GM20431 (cell line): ENCODE results near the gene IL6ST.

Experiments used
- in situ Hi-C: fragments of 300-500 bp; cut with MseI, MboI; formaldehyde crosslinking; loops from one replicate; pipeline ENCODE4 v1.15.0; 2020; ENCODE audit warnings: low sequenced_read_pairs; ENCODE audit not compliant: unreplicated experiment

Gene IL6ST

GRCh38 chr5:55973296-55973695, 21.5 kb downstream of the IL6ST start:
- in situ Hi-C loops, result loop anchor here (25.0 kb wide), 1 partner anchor 214 kb away; no protein-coding TSS in a partner anchor

- in situ Hi-C loops, result loop anchor here (25.0 kb wide), 1 partner anchor 217 kb away; no protein-coding TSS in a partner anchor
Observed at GRCh38 chr5:55969956-55970355, 24.8 kb downstream of the IL6ST start.

GRCh38 chr5:55966284-55966683, 28.5 kb downstream of the IL6ST start:
- in situ Hi-C loops, result loop anchor here (25.0 kb wide), 1 partner anchor 221 kb away; no protein-coding TSS in a partner anchor

GRCh38 chr5:55965525-55965924, 29.2 kb downstream of the IL6ST start:
- in situ Hi-C loops, result loop anchor here (25.0 kb wide), 1 partner anchor 222 kb away; no protein-coding TSS in a partner anchor

GRCh38 chr5:55960779-55961178, 34.0 kb downstream of the IL6ST start:
- in situ Hi-C loops, result loop anchor here (25.0 kb wide), 1 partner anchor 227 kb away; no protein-coding TSS in a partner anchor

DNA sequence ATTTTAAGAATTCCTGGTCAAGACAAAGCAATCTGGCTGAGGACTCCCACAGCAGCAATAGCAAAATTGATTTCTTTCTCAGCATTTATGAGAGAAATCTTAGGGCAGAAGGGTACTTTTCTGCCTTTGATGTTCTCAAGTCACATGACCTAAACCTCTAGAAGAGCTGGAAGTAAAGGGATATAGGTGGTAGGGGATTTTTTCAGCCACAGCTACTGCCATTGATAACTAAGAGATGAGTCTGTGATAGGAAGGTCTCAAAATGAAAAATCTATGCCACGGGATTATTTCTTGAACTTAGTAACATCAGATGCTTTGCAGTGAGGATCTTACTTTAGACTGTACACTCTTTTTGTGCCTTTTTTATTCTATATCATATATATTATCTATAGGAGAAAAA, 35.6 kb downstream of the IL6ST start:
- in situ Hi-C loops, result loop anchor here (25.0 kb wide), 1 partner anchor 228 kb away; no protein-coding TSS in a partner anchor

- in situ Hi-C loops, result loop anchor here (25.0 kb wide), 1 partner anchor 896 kb away; no protein-coding TSS in a partner anchor
Observed at GRCh38 chr5:55941154-55941553, 53.6 kb downstream of the IL6ST start.

DNA sequence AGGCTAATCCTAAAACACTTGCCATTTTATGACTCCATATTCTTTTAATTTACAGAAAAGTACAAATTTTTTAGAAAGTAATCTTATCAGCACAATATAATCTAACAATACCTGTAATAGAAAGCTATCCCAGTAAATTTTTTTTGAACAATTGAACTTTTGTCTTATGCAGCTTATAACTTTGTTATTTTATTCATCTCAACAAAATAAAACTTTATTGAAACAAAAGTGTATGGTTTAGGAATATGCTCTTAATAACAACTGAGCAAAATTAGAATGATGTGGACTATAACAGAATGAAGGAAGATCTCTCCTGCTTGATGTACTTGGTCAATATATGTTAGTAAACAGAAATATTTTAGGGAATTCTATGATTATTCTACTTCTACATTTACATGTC, 57.2 kb downstream of the IL6ST start:
- in situ Hi-C loops, result loop anchor here (25.0 kb wide), 1 partner anchor 900 kb away; no protein-coding TSS in a partner anchor

GRCh38 chr5:55936100-55936693, 58.6 kb downstream of the IL6ST start:
- in situ Hi-C loops, result loop anchor here (25.0 kb wide), 1 partner anchor 901 kb away; no protein-coding TSS in a partner anchor

DNA sequence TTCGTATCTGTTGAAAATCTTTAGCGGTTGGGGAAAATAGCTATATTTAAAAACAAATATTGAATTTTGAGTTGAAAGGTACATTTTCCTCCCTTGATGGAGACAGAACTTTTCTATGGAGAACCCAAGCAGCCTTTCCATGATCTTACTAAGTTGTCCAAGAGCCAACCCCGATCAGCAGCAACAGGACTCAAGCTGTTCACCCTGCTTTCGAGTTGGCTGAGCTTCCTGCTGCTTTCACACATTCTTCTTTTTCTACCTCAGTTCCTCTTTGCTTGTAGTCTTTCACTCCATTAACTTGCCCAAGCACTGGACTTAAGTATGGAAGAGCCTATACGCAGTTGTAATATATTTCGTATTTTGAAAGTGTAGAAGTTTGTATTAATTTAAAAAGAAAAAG, 59.4 kb downstream of the IL6ST start:
- in situ Hi-C loops, result loop anchor here (25.0 kb wide), 1 partner anchor 902 kb away; no protein-coding TSS in a partner anchor

GRCh38 chr5:55934720-55935119, 60.0 kb downstream of the IL6ST start:
- in situ Hi-C loops, result loop anchor here (25.0 kb wide), 1 partner anchor 903 kb away; no protein-coding TSS in a partner anchor

DNA sequence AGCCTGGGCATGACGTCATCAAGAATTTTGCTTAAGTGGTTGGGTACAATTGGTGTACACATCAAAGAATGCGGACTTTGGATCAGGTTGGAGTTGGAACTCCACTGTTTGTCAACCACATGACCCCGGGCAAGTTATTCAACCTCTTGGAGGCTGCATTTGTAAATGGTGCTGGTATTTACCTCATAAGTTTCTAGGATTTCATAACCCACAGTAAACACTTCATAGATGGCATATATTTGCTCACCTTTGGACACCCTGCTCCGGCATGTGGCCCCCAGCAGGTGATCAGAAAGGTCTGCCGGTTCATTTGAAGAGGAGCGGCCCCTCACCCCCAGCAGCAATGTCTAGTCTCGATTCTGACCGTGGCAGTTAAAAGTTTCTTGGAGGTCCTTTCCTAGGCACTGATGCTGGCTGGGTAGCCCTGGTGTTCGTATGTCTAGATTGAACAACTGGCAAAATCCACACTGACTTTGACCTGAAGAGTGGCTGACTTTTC, 60.6 kb downstream of the IL6ST start:
- in situ Hi-C loops, result loop anchor here (25.0 kb wide), 1 partner anchor 903 kb away; no protein-coding TSS in a partner anchor

- in situ Hi-C loops, result loop anchor here (25.0 kb wide), 1 partner anchor 904 kb away; no protein-coding TSS in a partner anchor
Observed at GRCh38 chr5:55933377-55934114, 61.2 kb downstream of the IL6ST start.

DNA sequence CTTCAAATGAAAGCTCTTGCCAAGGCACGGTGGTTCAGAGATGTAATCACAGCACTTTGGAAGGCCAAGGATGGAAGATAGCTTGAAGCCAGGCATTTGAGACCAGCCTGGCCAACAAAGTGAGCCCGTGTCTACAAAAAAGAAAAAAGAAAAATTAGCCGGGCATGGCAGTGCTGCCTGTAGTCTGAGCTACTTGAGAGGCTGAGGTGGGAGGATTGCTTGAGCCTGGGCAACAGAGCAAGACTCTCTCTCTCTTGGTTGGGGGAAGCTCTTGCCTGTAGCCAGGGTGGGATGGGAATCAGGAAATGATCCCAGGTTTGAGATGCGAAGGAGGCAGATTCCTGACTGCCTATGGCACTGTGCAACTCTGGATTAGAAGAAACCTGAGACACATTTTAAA, 62.1 kb downstream of the IL6ST start:
- in situ Hi-C loops, result loop anchor here (25.0 kb wide), 1 partner anchor 905 kb away; no protein-coding TSS in a partner anchor

- in situ Hi-C loops, result loop anchor here (25.0 kb wide), 1 partner anchor 908 kb away; no protein-coding TSS in a partner anchor
Observed at GRCh38 chr5:55929020-55929799, 65.6 kb downstream of the IL6ST start.

DNA sequence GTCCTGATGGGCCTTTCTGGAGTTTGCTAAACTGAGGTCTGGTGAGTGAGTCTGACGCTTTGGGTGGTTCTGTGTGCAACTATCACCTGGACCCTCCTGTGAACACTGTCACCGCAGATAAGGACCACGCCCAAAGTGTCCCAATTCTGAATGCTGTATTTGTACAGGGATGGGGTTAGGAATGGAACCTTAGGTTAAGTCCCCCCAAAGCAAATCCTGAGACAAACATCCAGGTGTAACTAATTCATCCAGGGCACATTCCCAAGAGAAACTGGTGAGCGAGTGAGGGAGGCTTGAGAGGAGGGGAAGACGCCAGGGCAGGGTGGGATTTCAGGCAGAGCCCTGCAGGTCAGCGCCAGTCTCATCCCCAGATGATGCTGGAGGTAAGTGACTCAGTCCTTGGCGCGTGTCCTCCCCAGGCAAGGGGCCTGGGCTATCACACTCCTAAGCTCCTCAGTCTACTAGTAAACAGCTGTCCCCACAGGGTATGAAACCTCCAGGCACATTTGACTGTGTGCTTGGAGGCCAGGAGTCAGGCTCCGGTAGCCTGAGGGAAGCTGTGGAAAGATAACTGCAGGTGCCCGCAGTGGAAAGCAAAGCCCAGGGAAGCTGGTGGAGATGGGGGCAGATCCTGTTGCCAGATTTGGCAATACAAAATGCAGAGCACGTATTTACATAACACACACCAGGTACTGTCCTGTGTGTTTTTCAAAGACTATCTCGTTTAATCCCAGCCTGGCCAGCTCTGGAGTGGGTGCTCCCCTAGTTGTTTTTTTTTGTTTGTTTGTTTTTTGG, 66.7 kb downstream of the IL6ST start:
- in situ Hi-C loops, result loop anchor here (25.0 kb wide), 1 partner anchor 909 kb away; no protein-coding TSS in a partner anchor

DNA sequence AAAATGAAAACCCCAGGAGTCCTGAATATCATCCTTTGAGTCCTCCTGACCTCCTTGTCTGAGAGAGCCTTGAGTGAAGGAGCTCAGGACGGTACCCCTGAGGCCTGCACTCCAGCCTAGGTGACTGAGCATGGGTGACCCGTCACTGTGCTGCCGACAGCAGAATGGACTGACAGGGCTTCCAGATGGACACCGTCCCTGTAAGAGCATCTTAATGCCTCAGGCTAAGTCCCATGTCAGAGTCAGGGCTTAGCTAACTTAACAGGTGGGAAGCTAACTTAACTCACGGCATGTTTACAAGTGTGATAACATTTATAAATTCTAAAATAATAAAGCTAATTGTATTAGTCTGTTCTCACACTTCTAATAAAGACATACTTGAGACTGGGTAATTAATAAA, 68.3 kb downstream of the IL6ST start:
- in situ Hi-C loops, result loop anchor here (25.0 kb wide), 1 partner anchor 911 kb away; no protein-coding TSS in a partner anchor

DNA sequence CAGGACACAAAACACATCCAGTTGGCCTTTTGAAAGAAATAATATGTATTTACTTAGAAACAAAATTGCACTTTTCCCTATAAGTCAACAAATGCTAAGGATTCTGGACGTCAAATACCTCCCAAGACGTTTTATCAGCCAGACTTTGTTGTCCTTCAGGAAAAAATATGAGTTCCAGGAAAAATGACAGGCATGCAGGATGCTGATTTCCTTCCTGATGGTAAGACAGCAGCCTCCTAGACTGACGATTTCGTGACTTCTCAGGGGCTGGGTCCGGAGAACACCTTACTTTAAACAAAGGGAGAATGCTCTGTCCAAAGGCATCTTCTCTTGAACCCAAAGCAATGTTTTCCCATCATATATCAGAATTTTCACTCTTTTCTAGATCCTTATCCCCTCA, 69.1 kb downstream of the IL6ST start:
- in situ Hi-C loops, result loop anchor here (25.0 kb wide), 1 partner anchor 912 kb away; no protein-coding TSS in a partner anchor

- in situ Hi-C loops, result loop anchor here (25.0 kb wide), 1 partner anchor 912 kb away; no protein-coding TSS in a partner anchor
Observed at GRCh38 chr5:55925181-55925580, 69.6 kb downstream of the IL6ST start.
